ENCODE results near the gene IFNL1. TPM values are rescaled to one million over a fixed set of nuclear protein-coding genes. Genes with fewer than 3 reads are reported as not detected.
A peak's percentile ranks its signal among the peaks of the same experiment; 100 is the strongest.
"Not testable (repeated sequence)": the region's sequence is repeated elsewhere in the genome, so short reads cannot be mapped to it uniquely, and the experiment has no call there.

IFNL1 gene
- total RNA-seq, 1 donor from 2014 or later, result not detected

DNA sequence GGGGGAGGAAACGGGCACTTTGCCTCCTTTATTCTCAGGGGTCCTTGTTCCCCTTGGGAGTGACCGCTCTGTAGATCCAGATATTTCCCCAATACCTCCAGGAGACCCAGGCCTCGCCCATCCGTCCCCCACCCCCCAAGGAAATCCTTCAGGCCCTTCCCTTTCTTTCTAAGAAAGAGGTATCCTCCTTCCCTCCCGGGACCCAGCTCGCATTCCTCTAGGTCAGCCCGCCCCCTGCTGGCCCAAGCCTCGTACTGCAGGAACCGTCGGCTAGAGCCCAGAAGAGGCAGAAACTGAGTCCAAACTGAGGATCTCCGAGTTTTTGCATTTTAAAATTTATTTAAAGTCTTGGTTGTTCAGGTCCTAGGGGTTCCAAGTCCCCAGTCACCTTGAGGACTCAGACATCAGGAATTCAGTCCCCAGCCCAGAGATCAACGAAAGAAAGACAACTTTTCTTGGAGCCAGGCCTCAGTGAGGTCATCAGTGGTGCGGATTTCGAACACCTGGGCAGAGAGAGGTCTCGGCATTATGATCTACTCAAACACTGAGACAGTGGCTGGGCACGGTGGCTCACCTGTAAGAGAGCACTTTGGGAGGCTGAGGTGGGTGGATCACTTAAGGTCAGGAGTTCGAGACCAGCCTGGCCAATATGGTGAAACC, 32.0 kb downstream of the IFNL1 start:
- no peak for DNase-seq (ENCODE audit: extremely low read depth, low read depth, low spot score)

DNA sequence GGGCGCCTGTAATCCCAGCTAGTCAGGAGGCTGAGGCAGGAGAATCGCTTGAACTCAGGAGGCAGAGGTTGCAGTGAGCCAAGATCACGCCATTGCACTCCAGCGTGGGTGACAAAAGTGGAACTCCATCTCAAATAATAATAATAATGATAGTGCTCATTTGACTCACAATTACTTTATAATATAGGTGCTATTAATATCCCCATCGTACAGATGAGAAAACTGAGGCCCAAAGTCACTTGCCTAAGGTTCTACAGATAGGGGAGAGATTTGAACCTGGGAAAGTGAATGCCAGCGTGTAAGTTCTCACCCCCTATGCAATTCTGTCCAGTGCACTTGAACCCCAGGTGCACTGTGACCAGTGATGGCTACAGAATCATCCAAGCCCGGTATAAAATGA, 33.7 kb downstream of the IFNL1 start:
- no peak for DNase-seq (ENCODE audit: extremely low read depth, low read depth, low spot score)

- no peak for DNase-seq (ENCODE audit: extremely low read depth, low read depth, low spot score)
Measured at GRCh38 chr19:39332293-39332692, 36.1 kb downstream of the IFNL1 start.

DNA sequence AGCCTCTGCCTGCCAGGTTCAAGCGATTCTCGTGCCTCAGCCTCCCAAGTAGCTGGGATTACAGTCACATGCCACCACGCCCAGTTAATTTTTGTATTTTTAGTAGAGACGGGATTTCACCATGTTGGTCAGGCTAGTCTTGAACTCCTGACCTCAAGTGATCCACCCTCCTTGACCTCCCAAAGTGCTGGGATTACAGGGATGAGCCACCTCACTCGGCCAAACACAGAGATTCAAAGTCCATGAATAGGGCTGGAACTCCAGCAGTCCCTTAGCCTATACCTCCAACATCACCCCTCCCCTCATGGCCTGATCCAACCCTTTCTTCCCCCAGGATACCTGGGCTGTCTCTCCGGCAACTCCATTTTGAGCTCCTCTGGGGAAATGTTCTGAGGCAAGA, 36.5 kb downstream of the IFNL1 start:
- DNase-seq (ENCODE audit: extremely low read depth, low read depth, low spot score), result not testable (repeated sequence)

- DNase-seq (ENCODE audit: extremely low read depth, low read depth, low spot score), result no peak
Measured at GRCh38 chr19:39333507-39333906, 37.3 kb downstream of the IFNL1 start.

- DNase-seq (ENCODE audit: extremely low read depth, low read depth, low spot score), result no peak
Measured at GRCh38 chr19:39334444-39334976, 38.3 kb downstream of the IFNL1 start.

- no peak for DNase-seq (ENCODE audit: extremely low read depth, low read depth, low spot score)
Measured at GRCh38 chr19:39335168-39335548, 39.0 kb downstream of the IFNL1 start.

DNA sequence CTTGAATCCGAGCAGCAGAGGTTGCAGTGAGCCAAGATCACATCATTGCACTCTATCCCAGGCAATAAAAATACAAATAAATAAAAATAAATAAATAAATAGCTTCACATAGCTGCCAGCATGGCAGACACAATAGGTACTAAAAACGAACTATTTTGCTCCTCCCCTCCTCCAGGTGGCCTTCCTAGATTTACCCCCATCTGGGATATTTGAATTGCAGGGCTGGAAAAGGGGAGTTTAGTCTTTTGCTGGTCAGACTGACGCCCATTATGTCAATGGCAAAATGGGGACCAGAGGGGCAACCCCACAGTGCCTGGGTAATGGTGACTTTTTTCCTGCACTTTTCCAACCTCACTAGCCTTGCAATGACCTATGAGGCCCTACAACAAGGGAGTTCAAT, 40.3 kb downstream of the IFNL1 start:
- no peak for DNase-seq (ENCODE audit: extremely low read depth, low read depth, low spot score)

DNA sequence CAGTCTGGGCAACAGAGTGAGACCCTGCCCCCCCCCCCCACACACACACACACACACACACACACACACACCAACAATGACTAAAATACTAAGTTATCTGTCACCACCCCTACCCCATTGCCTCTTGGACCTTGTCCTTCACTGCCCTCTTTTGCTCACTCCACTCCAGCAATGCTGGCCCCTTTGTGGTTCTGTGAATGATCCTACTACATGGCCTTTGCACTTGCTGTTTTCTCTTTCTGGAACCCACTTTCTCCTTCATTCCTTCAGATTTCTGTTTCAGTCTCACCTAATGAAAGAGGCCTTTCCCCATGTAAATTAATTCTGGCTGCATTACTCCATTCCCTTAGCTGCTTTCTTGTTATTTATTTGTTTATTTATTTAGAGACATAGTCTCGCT, 43.5 kb downstream of the IFNL1 start:
- DNase-seq (ENCODE audit: extremely low read depth, low read depth, low spot score), result no peak

GRCh38 chr19:39340156-39340555, 43.9 kb downstream of the IFNL1 start:
- DNase-seq (ENCODE audit: extremely low read depth, low read depth, low spot score), result not testable (repeated sequence)

DNA sequence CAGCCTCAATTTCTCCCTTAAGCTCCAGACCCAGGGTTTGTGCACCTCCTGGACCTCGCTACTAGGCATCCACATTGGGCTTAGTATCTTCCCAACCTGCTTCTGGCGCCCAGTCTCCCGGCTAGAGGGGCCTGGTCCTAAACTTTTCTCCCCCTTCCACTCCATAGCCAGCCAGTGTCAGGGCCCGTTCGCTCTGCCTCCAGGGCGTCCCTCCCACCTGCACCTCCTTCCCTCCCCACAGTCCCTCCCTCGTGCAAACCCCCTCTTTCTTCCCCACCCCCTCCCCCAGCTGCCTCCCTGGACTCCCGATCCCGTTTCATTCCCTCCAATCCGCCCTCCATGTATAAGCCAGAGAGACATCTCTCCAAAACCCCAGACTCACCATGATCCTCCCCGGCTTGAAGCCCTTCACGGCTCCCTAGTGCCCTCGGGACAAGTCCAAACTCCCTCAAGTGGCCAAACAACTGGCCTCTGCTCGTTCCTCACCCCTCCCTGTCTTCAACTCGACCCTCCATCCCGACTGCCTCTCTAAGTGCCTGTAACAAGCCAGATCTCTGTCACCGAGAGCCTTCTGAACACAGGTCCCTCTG, 45.0 kb downstream of the IFNL1 start:
- no peak for DNase-seq (ENCODE audit: extremely low read depth, low read depth, low spot score)

DNA sequence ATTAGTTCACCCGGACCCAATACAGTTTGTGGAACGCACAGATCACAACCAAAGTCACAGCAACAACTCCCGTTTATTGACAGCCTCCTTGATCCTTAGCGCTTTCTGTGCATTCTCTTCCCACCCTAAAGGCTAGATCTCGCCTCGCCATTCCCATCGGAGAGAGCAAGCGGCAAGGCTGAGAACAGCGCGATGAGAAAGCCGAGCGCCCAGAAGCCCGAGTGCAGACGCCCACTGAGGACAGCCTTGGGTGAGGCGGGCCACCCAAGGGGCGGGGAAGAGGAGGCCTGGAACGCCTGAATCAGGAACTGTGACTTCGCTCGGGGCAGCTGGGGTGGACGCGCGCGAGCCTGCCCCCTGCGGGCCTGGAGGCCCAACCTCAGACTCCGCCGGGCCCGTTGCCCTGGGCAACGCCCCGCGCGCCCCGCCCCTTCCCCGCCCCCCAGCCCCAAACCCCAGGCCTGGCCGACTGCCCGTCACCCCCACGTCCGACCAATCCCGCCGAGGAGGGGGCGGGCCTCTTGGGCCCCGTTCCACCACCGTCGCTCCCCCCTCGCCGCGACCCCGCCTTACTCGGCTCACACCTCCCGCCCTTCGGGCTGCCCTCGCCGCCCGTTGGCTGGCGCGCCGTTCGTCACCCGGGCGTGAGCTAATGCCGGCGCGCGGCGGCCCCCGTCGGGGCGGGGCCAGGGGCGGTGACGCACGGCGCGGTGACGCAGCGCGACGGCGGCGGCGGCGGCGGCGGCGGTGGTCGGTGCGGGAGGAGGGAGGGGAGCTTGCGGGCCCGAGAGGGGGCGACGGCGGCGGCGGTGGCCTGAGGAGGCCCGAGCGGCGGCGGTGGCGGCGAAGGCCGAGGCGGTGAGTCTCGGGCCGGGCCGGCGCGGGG, 45.8 kb downstream of the IFNL1 start, which contains the start of gene SAMD4B:
TSS of gene SAMD4B (plus strand) at position 703 of the 886 bp plus-strand sequence. CDS start 14,473 bp downstream, outside the sequence.
- peak; percentile 61 for DNase-seq (ENCODE audit: extremely low read depth, low read depth, low spot score)

DNA sequence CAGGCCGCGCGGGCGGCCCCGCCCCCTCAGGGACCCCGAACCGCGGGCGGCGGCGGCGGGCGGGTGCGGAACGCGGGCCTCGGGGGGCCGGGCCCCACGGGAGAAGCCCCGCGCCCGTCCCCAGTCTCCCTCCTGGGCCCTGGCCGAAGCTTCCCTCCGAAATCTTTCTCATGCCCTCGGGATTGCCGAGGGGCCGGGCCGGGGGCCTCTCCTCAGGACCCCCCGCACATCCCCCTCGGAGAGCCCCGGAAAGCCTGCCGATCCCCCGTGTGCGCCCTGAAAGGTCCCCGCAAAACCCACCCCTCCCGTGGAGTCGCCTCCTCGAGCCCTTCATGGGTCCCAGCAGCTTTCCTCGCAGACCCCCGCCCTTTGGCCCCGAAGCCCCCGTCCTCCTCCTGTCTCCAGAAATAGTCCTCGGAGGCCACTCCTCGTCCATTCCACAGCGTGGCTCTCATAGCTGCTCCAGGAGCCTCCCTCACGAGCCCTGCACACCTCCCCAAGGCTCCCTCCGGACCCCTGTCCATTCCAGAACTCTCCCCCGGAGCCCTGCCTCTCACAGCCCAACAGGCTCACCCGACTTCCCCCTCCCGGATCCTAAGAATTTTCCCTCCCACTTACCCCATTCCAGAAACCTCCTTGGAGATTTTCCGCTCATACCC, 46.6 kb downstream of the IFNL1 start:
- no peak for DNase-seq (ENCODE audit: extremely low read depth, low read depth, low spot score)

GRCh38 chr19:39345956-39346355, 49.7 kb downstream of the IFNL1 start:
- no peak for DNase-seq (ENCODE audit: extremely low read depth, low read depth, low spot score)

DNA sequence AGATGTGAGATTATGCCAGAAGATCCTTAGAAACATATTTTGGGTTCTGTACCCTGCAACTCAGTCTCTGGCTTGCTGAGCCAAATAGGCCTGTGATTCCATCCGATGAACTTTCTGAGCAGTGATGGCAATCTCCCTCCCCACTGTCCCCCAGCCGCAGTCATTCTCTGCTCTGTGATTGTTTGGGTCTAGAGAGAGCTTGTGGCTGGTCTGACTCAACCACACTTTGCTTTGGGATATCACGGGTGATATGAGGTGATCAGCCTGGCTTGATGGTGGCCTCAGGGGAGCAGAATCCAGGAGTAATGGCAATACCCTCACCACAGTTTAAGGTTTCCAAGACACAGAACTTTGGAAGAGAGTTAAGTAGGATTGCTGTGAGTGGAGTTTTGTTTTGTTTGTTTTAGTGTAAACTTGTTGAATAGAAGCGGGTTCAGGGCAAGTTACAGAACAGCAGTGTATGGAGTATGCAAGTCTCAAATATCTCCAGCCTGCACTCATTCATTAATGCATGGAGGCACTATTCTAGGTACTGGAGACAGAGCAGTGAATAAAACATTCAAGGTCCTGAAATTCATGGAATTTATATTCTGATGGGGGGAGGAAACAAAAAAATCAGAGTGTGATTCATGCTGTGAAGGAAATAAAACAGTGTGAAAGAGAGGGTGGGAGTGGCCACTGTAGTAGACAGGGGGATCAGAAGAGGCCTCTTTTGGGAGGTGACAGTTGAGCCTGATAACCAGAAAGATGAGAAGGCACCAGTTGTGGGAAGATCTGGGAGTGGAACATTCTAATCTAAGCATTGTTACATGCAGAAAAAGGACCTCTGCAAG, 51.3 kb downstream of the IFNL1 start:
- no peak for DNase-seq (ENCODE audit: extremely low read depth, low read depth, low spot score)

Other genes starting within 250 kb of the IFNL1 start
- not detected in 2 replicates for gene ACP7, start 212.0 kb upstream of the IFNL1 start, total RNA-seq
- 26.4 and 36.6 TPM in 2 replicates for gene PAK4, start 170.6 kb upstream of the IFNL1 start, total RNA-seq
- not detected in 2 replicates for gene NCCRP1, start 99.4 kb upstream of the IFNL1 start, total RNA-seq
- gene SYCN, start 92.1 kb upstream of the IFNL1 start, total RNA-seq, result not detected in 2 replicates
- gene IFNL3, start 51.4 kb upstream of the IFNL1 start, total RNA-seq, result not detected in 2 replicates
- gene IFNL4, start 47.6 kb upstream of the IFNL1 start, total RNA-seq, result not detected in 2 replicates
- gene IFNL2, start 28.0 kb upstream of the IFNL1 start, total RNA-seq, result not detected in 2 replicates
- gene LRFN1, start 24.5 kb downstream of the IFNL1 start, total RNA-seq, result 0.34 and 1.2 TPM in 2 replicates
- 92.9 and 104 TPM in 2 replicates for gene GMFG, start 39.6 kb downstream of the IFNL1 start, total RNA-seq
- 61.2 and 89.1 TPM in 2 replicates for gene SAMD4B, start 46.0 kb downstream of the IFNL1 start, total RNA-seq
- 27.4 and 32.1 TPM in 2 replicates for gene PAF1, start 94.7 kb downstream of the IFNL1 start, total RNA-seq
- gene MED29, start 95.0 kb downstream of the IFNL1 start, total RNA-seq, result 25.1 and 29.5 TPM in 2 replicates
- gene ZFP36, start 110.4 kb downstream of the IFNL1 start, total RNA-seq, result 6.5 and 21.6 TPM in 2 replicates
- 26.4 and 60.0 TPM in 2 replicates for gene PLEKHG2, start 116.3 kb downstream of the IFNL1 start, total RNA-seq
- 802 and 1,288 TPM in 2 replicates for gene RPS16, start 139.5 kb downstream of the IFNL1 start, total RNA-seq
- 100 and 104 TPM in 2 replicates for gene SUPT5H, start 149.2 kb downstream of the IFNL1 start, total RNA-seq
- gene TIMM50, start 184.4 kb downstream of the IFNL1 start, total RNA-seq, result 64.0 and 64.8 TPM in 2 replicates
- gene DLL3, start 202.5 kb downstream of the IFNL1 start, total RNA-seq, result 0.87 and 2.0 TPM in 2 replicates
- gene SELENOV, start 218.7 kb downstream of the IFNL1 start, total RNA-seq, result not detected in 2 replicates
- gene EID2B, start 236.4 kb downstream of the IFNL1 start, total RNA-seq, result 1.5 and 4.1 TPM in 2 replicates
- gene EID2, start 243.8 kb downstream of the IFNL1 start, total RNA-seq, result 11.4 and 19.0 TPM in 2 replicates